ENCODE data around the gene SEBOX. TPM values are rescaled to one million over a fixed set of nuclear protein-coding genes. Genes with fewer than 3 reads are reported as not detected.
A peak's percentile ranks its signal among the peaks of the same experiment; 100 is the strongest.

SEBOX gene
- total and polyA plus RNA-seq, 4 donors = not detected

GRCh38 chr17:28333083-28333746, 31.8 kb downstream of the SEBOX start:
- WGBS, 2 donors = 54 to 59% methylated on average over 1 of the region's 1 CpG
- no peak for DNase-seq
- H3K4me3 ChIP-seq (ENCODE audit: low read length in 2 of 2) = no peak overlapping the region
- no peak for ATAC-seq (ENCODE audit: low FRiP score)
- no peaks in the 10 kb centered on the region for H3K9me3 ChIP-seq (ENCODE audit: control insufficient read depth, low read length)
- H3K36me3 ChIP-seq (ENCODE audit: control insufficient read depth in 1 of 2, insufficient read depth in 2 of 2, low read length in 1 of 2) = peaks cover 0 to 7% of the 10 kb centered on the region in 2 donors
- H3K4me1 ChIP-seq (ENCODE audit: control insufficient read depth in 1 of 2, insufficient read depth in 2 of 2, low read length in 2 of 2) = peaks cover 0 to 6% of the 10 kb centered on the region in 2 donors
- no peak overlapping the region for H3K27ac ChIP-seq (ENCODE audit: low read depth in 1 of 2, low read length in 2 of 2)
- H3K27me3 ChIP-seq (ENCODE audit: control insufficient read depth in 1 of 2, insufficient read depth in 2 of 2, low read length in 1 of 2) = no peaks in the 10 kb centered on the region
- intact Hi-C loops (cut with DNase I) = loop anchor here (10.0 kb wide), 2 partner anchors 288 to 622 kb away; partner anchors contain the start of genes NLK (in 1 of the 2) and PHF12 (in 1 of the 2)

- ATAC-seq (ENCODE audit: low FRiP score) = no peak
- WGBS, 2 donors = 84 to 89% methylated on average over 6 of the region's 6 CpGs
- Histone ChIP-seq H3K9me3 (ENCODE audit: control insufficient read depth, low read length) (no peaks in the 10 kb centered on the region), H3K27ac (ENCODE audit: low read depth in 1 of 2, low read length in 2 of 2) (no peak overlapping the region), H3K27me3 (ENCODE audit: control insufficient read depth in 1 of 2, insufficient read depth in 2 of 2, low read length in 1 of 2) (no peaks in the 10 kb centered on the region), H3K4me1 (ENCODE audit: control insufficient read depth in 1 of 2, insufficient read depth in 2 of 2, low read length in 2 of 2) (peaks cover 0 to 5% of the 10 kb centered on the region in 2 donors), H3K36me3 (ENCODE audit: control insufficient read depth in 1 of 2, insufficient read depth in 2 of 2, low read length in 1 of 2) (peaks cover 5 to 7% of the 10 kb centered on the region in 2 donors), H3K4me3 (ENCODE audit: low read length in 2 of 2) (no peak overlapping the region)
- intact Hi-C loops (cut with DNase I) = loop anchor here (10.0 kb wide), 2 partner anchors 287 to 623 kb away; partner anchors contain the start of genes NLK (in 1 of the 2) and PHF12 (in 1 of the 2)
- DNase-seq = no peak
Observed at GRCh38 chr17:28331891-28332420, 33.0 kb downstream of the SEBOX start.

GRCh38 chr17:28330671-28331070, 34.3 kb downstream of the SEBOX start:
- peaks cover 5 to 7% of the 10 kb centered on the region in 2 donors for H3K36me3 ChIP-seq (ENCODE audit: control insufficient read depth in 1 of 2, insufficient read depth in 2 of 2, low read length in 1 of 2)
- H3K27me3 ChIP-seq (ENCODE audit: control insufficient read depth in 1 of 2, insufficient read depth in 2 of 2, low read length in 1 of 2) = no peaks in the 10 kb centered on the region
- H3K4me3 ChIP-seq (ENCODE audit: low read length in 2 of 2) = no peak overlapping the region
- intact Hi-C loops (cut with DNase I) = loop anchor here (10.0 kb wide), 2 partner anchors 286 to 624 kb away; partner anchors contain the start of genes NLK (in 1 of the 2) and PHF12 (in 1 of the 2)
- no peaks in the 10 kb centered on the region for H3K4me1 ChIP-seq (ENCODE audit: control insufficient read depth in 1 of 2, insufficient read depth in 2 of 2, low read length in 2 of 2)
- 89 to 90% methylated on average over 5 of the region's 5 CpGs for WGBS, 2 donors
- no peak overlapping the region for H3K27ac ChIP-seq (ENCODE audit: low read depth in 1 of 2, low read length in 2 of 2)
- no peaks in the 10 kb centered on the region for H3K9me3 ChIP-seq (ENCODE audit: control insufficient read depth, low read length)
- peak in 1 of 2 donors; percentile 55 for DNase-seq
- ATAC-seq (ENCODE audit: low FRiP score) = no peak

GRCh38 chr17:28328325-28328724, 36.7 kb downstream of the SEBOX start:
- intact Hi-C loops (cut with DNase I) = no loop called here
- no peak for ATAC-seq (ENCODE audit: low FRiP score)

GRCh38 chr17:28327709-28328108, 37.3 kb downstream of the SEBOX start:
- no peak for DNase-seq
- Histone ChIP-seq H3K4me1 (ENCODE audit: control insufficient read depth in 1 of 2, insufficient read depth in 2 of 2, low read length in 2 of 2) (no peaks in the 10 kb centered on the region), H3K4me3 (ENCODE audit: low read length in 2 of 2) (no peak overlapping the region), H3K27ac (ENCODE audit: low read depth in 1 of 2, low read length in 2 of 2) (no peak overlapping the region), H3K27me3 (ENCODE audit: control insufficient read depth in 1 of 2, insufficient read depth in 2 of 2, low read length in 1 of 2) (no peaks in the 10 kb centered on the region), H3K9me3 (ENCODE audit: control insufficient read depth, low read length) (no peaks in the 10 kb centered on the region), H3K36me3 (ENCODE audit: control insufficient read depth in 1 of 2, insufficient read depth in 2 of 2, low read length in 1 of 2) (peaks cover 5 to 7% of the 10 kb centered on the region in 2 donors)
- ATAC-seq (ENCODE audit: low FRiP score) = no peak
- intact Hi-C loops (cut with DNase I) = no loop called here
- 45 to 46% methylated on average over 3 of the region's 3 CpGs for WGBS, 2 donors

More at GRCh38 chr17:28328325-28328724, 36.7 kb downstream of the SEBOX start:
- Histone ChIP-seq H3K4me1 (ENCODE audit: control insufficient read depth in 1 of 2, insufficient read depth in 2 of 2, low read length in 2 of 2) (no peaks in the 10 kb centered on the region), H3K27ac (ENCODE audit: low read depth in 1 of 2, low read length in 2 of 2) (no peak overlapping the region), H3K36me3 (ENCODE audit: control insufficient read depth in 1 of 2, insufficient read depth in 2 of 2, low read length in 1 of 2) (peaks cover 5 to 7% of the 10 kb centered on the region in 2 donors), H3K9me3 (ENCODE audit: control insufficient read depth, low read length) (no peaks in the 10 kb centered on the region), H3K4me3 (ENCODE audit: low read length in 2 of 2) (no peak overlapping the region), H3K27me3 (ENCODE audit: control insufficient read depth in 1 of 2, insufficient read depth in 2 of 2, low read length in 1 of 2) (no peaks in the 10 kb centered on the region)
- no peak for DNase-seq
- WGBS, 2 donors = 48 to 60% methylated on average over 4 of the region's 4 CpGs

DNA sequence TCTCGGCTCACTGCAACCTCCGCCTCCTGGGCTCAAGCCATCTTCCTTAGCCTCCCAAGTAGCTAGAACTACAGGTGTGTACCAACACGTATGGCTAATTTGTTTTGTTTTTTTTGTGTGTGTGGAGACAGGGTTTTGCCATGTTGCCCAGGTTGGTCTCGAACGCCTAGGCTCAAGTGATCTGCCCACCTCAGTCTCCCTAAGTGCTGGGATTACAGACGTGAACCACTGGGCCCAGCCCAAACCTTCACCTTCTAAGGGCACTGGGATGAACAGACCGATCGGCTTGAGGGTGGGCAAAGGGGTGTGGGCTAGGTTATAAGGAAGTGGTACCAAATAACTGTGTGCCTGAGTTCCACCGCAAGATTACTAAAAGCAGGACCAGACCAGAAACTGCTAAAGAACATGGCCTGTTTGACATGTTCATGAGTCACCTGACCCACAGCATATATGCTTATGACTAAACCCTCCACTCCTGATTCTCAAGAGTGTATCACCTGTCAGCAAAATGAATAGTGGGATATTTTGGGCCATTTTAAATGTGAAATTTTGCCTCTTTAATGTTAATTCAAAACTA, 37.9 kb downstream of the SEBOX start:
- peaks cover 5 to 7% of the 10 kb centered on the region in 2 donors for H3K36me3 ChIP-seq (ENCODE audit: control insufficient read depth in 1 of 2, insufficient read depth in 2 of 2, low read length in 1 of 2)
- intact Hi-C loops (cut with DNase I) = no loop called here
- no peak overlapping the region for H3K4me3 ChIP-seq (ENCODE audit: low read length in 2 of 2)
- no peaks in the 10 kb centered on the region for H3K27me3 ChIP-seq (ENCODE audit: control insufficient read depth in 1 of 2, insufficient read depth in 2 of 2, low read length in 1 of 2)
- DNase-seq = peak in 1 of 2 donors; percentile 24
- no peak overlapping the region for H3K27ac ChIP-seq (ENCODE audit: low read depth in 1 of 2, low read length in 2 of 2)
- ATAC-seq (ENCODE audit: low FRiP score) = no peak
- no peaks in the 10 kb centered on the region for H3K4me1 ChIP-seq (ENCODE audit: control insufficient read depth in 1 of 2, insufficient read depth in 2 of 2, low read length in 2 of 2)
- H3K9me3 ChIP-seq (ENCODE audit: control insufficient read depth, low read length) = no peaks in the 10 kb centered on the region
- WGBS, 2 donors = 88% methylated on average over 9 of the region's 9 CpGs

DNA sequence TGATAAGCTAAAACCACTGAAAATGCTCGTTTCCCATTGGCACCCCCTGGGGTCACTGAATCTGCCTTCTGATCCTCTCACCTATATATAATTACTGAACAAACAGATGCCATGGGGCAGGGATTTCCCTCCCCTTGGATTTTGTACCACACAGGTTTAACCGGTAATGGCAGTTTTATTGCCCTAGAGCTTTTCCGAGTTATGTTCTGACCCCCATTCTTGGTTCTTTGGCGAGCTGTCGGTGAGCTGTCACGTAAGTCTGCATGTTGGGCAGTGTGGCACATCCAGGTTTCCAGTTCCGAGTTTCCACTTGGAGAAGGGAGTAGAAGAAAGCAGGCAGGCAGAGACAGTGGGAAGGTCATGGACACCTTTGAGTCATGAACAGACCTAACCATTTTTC, 38.9 kb downstream of the SEBOX start:
- H3K4me3 ChIP-seq (ENCODE audit: low read length in 2 of 2) = no peak overlapping the region
- peaks cover 5 to 6% of the 10 kb centered on the region in 2 donors for H3K36me3 ChIP-seq (ENCODE audit: control insufficient read depth in 1 of 2, insufficient read depth in 2 of 2, low read length in 1 of 2)
- H3K9me3 ChIP-seq (ENCODE audit: control insufficient read depth, low read length) = no peaks in the 10 kb centered on the region
- DNase-seq = no peak
- H3K27me3 ChIP-seq (ENCODE audit: control insufficient read depth in 1 of 2, insufficient read depth in 2 of 2, low read length in 1 of 2) = no peaks in the 10 kb centered on the region
- no peaks in the 10 kb centered on the region for H3K4me1 ChIP-seq (ENCODE audit: control insufficient read depth in 1 of 2, insufficient read depth in 2 of 2, low read length in 2 of 2)
- intact Hi-C loops (cut with DNase I) = no loop called here
- 84 to 85% methylated on average over 7 of the region's 7 CpGs for WGBS, 2 donors
- H3K27ac ChIP-seq (ENCODE audit: low read depth in 1 of 2, low read length in 2 of 2) = no peak overlapping the region
- ATAC-seq (ENCODE audit: low FRiP score) = no peak

DNA sequence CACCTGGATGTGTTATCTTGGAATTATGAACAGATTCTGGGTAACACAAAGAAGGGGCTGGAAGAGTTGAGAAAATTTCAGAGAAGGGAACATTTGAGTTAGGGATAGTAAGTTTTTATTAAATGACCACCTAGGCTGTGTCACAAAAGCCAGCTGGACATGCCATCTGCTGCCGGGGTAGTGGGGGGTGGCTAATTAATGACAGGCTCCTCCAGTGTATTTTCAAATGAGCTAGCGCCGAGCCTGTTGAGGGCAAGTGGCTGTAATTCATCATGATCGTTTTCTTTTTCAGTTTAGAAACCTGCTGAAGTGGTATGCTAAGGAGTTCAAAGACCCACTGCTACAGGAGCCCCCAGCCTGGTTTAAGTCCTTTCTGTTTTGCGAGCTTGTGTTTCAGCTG, 39.8 kb downstream of the SEBOX start:
- Histone ChIP-seq H3K36me3 (ENCODE audit: control insufficient read depth in 1 of 2, insufficient read depth in 2 of 2, low read length in 1 of 2) (peaks cover 2 to 5% of the 10 kb centered on the region in 2 donors), H3K9me3 (ENCODE audit: control insufficient read depth, low read length) (no peaks in the 10 kb centered on the region), H3K4me1 (ENCODE audit: control insufficient read depth in 1 of 2, insufficient read depth in 2 of 2, low read length in 2 of 2) (no peaks in the 10 kb centered on the region), H3K27me3 (ENCODE audit: control insufficient read depth in 1 of 2, insufficient read depth in 2 of 2, low read length in 1 of 2) (no peaks in the 10 kb centered on the region), H3K27ac (ENCODE audit: low read depth in 1 of 2, low read length in 2 of 2) (no peak overlapping the region), H3K4me3 (ENCODE audit: low read length in 2 of 2) (no peak overlapping the region)
- no peak for ATAC-seq (ENCODE audit: low FRiP score)
- peak in 1 of 2 donors; percentile 17 for DNase-seq
- intact Hi-C loops (cut with DNase I) = no loop called here
- 46 to 52% methylated on average over 5 of the region's 5 CpGs for WGBS, 2 donors

Data from aorta (tissue), 5 donors.